ENCODE data around the gene IL1R2. TPM values are rescaled to one million over a fixed set of nuclear protein-coding genes. Genes with fewer than 3 reads are reported as not detected.

Gene IL1R2
- total RNA-seq (1 to 10 TPM in 1 of 2 donors, not detected in 1; 1.1 TPM), polyA plus RNA-seq (ENCODE audit: insufficient read length in 2 of 2) (not detected)
- long read RNA-seq, donor 1, result 0 reads
- long read RNA-seq, donor 2, result 0 reads
- long read RNA-seq, donor 3, result 0 reads
- long read RNA-seq, donor 4, result 0 reads

GRCh38 chr2:101991721-101992145, at the start of gene IL1R2:
Gene IL1R2 (plus strand): TSS chr2:101991960. CDS start chr2:102008576, 16,616 bp downstream.
- Histone ChIP-seq H3K27ac (ENCODE audit: low read depth, low read length) (no peak within 1 kb of the TSS), H3K27me3 (ENCODE audit: control insufficient read depth, insufficient read depth, low read length) (no peaks in the 10 kb centered on the region), H3K4me3 (ENCODE audit: low read depth, low read length) (no peak within 1 kb of the TSS), H3K4me1 (ENCODE audit: control insufficient read depth, insufficient read depth, low read length) (no peaks in the 10 kb centered on the region), H3K36me3 (ENCODE audit: control insufficient read depth, insufficient read depth, low read length) (no peaks in the 10 kb centered on the region), H3K9me3 (ENCODE audit: control insufficient read depth, insufficient read depth, low read length) (no peaks in the 10 kb centered on the region)
- DNase-seq (ENCODE audit: low read depth in 4 of 6, low spot score in 6 of 6), result no peak
- WGBS (ENCODE audit: insufficient coverage), result 66% methylated on average over 8 of the region's 8 CpGs

DNA sequence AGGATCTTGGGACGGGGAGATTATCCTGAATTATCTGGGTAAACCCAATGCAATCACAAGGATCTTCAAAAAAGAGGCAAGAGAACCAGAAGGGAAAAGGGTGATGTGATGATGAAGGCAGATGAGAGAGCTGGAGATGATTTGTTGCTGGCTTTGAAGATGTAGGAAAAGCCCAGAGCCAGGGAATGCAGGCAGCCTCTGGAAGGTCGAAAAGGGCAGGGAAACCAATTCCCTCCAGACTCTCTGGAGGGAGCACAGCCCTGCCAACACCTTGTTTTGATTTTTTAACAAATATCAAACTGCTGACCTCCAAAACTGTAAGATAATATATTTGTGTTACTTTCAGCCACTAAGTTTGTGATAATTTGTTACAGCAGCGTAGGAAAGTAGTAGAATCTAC, 48.9 kb upstream of the IL1R2 start:
- Histone ChIP-seq H3K27me3 (ENCODE audit: control insufficient read depth, insufficient read depth, low read length) (no peaks in the 10 kb centered on the region), H3K27ac (ENCODE audit: low read depth, low read length) (no peak overlapping the region), H3K36me3 (ENCODE audit: control insufficient read depth, insufficient read depth, low read length) (no peaks in the 10 kb centered on the region), H3K4me1 (ENCODE audit: control insufficient read depth, insufficient read depth, low read length) (no peaks in the 10 kb centered on the region), H3K4me3 (ENCODE audit: low read depth, low read length) (no peak overlapping the region), H3K9me3 (ENCODE audit: control insufficient read depth, insufficient read depth, low read length) (no peaks in the 10 kb centered on the region)
- WGBS (ENCODE audit: insufficient coverage), result 100% methylated on average over 1 of the region's 3 CpGs
- no peak for DNase-seq (ENCODE audit: low read depth in 4 of 6, low spot score in 6 of 6)

GRCh38 chr2:101946372-101947039, 45.3 kb upstream of the IL1R2 start:
- WGBS (ENCODE audit: insufficient coverage), result 90% methylated on average over 3 of the region's 3 CpGs
- Histone ChIP-seq H3K9me3 (ENCODE audit: control insufficient read depth, insufficient read depth, low read length) (no peaks in the 10 kb centered on the region), H3K4me3 (ENCODE audit: low read depth, low read length) (no peak overlapping the region), H3K36me3 (ENCODE audit: control insufficient read depth, insufficient read depth, low read length) (no peaks in the 10 kb centered on the region), H3K27me3 (ENCODE audit: control insufficient read depth, insufficient read depth, low read length) (no peaks in the 10 kb centered on the region), H3K27ac (ENCODE audit: low read depth, low read length) (no peak overlapping the region), H3K4me1 (ENCODE audit: control insufficient read depth, insufficient read depth, low read length) (no peaks in the 10 kb centered on the region)
- DNase-seq (ENCODE audit: low read depth in 4 of 6, low spot score in 6 of 6), result no peak

DNA sequence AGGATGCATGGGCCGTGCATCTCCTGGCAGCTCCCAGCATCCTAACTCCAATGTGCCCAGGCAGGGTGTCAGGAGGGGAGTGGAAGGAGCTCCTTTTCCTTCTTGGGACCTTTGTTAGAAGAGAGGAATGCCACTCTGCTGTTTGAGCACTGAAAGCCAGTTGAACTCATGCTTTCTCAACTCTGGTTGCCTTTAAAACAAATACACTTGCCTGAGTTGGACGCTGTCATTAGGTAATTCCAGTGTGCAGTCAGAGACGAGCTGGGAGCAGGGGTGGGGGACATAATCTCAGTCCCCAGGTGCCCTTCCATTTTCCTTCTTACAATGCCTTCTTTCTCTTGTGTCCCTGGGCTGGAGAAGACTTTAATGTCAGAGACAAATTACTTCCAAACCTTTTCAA, 44.4 kb upstream of the IL1R2 start:
- 88% methylated on average over 1 of the region's 3 CpGs for WGBS (ENCODE audit: insufficient coverage)
- H3K36me3 ChIP-seq (ENCODE audit: control insufficient read depth, insufficient read depth, low read length), result no peaks in the 10 kb centered on the region
- no peak overlapping the region for H3K4me3 ChIP-seq (ENCODE audit: low read depth, low read length)
- no peaks in the 10 kb centered on the region for H3K9me3 ChIP-seq (ENCODE audit: control insufficient read depth, insufficient read depth, low read length)
- DNase-seq (ENCODE audit: low read depth in 4 of 6, low spot score in 6 of 6), result no peak
- H3K27me3 ChIP-seq (ENCODE audit: control insufficient read depth, insufficient read depth, low read length), result no peaks in the 10 kb centered on the region
- no peaks in the 10 kb centered on the region for H3K4me1 ChIP-seq (ENCODE audit: control insufficient read depth, insufficient read depth, low read length)
- H3K27ac ChIP-seq (ENCODE audit: low read depth, low read length), result no peak overlapping the region

- no peak overlapping the region for H3K27ac ChIP-seq (ENCODE audit: low read depth, low read length)
- no peaks in the 10 kb centered on the region for H3K36me3 ChIP-seq (ENCODE audit: control insufficient read depth, insufficient read depth, low read length)
- DNase-seq (ENCODE audit: low read depth in 4 of 6, low spot score in 6 of 6), result no peak
- no peaks in the 10 kb centered on the region for H3K4me1 ChIP-seq (ENCODE audit: control insufficient read depth, insufficient read depth, low read length)
- no peak overlapping the region for H3K4me3 ChIP-seq (ENCODE audit: low read depth, low read length)
- no peaks in the 10 kb centered on the region for H3K27me3 ChIP-seq (ENCODE audit: control insufficient read depth, insufficient read depth, low read length)
- H3K9me3 ChIP-seq (ENCODE audit: control insufficient read depth, insufficient read depth, low read length), result no peaks in the 10 kb centered on the region
These were observed 43.1 kb upstream of the IL1R2 start for GRCh38 chr2:101948625-101949155.

DNA sequence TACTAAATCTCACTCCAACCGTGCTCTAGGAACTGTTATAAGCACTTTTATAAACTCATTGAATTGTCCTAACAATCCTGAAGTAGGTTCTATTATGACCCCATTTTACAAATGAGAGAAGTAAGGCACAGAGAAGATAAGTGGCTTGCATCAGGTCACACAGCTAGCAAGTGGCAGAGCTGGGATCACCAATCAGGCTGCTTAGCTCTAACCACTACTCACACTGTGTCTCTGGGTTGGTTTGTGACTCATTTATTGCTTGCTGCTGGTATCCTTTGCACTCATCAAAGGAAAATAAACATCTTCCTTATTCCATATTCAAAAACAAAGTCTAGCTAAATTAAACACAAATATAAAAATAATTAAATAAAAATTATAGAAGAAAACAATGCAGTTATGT, 42.5 kb upstream of the IL1R2 start:
- Histone ChIP-seq H3K27me3 (ENCODE audit: control insufficient read depth, insufficient read depth, low read length) (no peaks in the 10 kb centered on the region), H3K4me1 (ENCODE audit: control insufficient read depth, insufficient read depth, low read length) (no peaks in the 10 kb centered on the region), H3K9me3 (ENCODE audit: control insufficient read depth, insufficient read depth, low read length) (no peaks in the 10 kb centered on the region), H3K27ac (ENCODE audit: low read depth, low read length) (no peak overlapping the region), H3K4me3 (ENCODE audit: low read depth, low read length) (no peak overlapping the region), H3K36me3 (ENCODE audit: control insufficient read depth, insufficient read depth, low read length) (no peaks in the 10 kb centered on the region)
- DNase-seq (ENCODE audit: low read depth in 4 of 6, low spot score in 6 of 6), result no peak
- no CpG with 5 or more reads among the region's 1 CpG for WGBS (ENCODE audit: insufficient coverage)

DNA sequence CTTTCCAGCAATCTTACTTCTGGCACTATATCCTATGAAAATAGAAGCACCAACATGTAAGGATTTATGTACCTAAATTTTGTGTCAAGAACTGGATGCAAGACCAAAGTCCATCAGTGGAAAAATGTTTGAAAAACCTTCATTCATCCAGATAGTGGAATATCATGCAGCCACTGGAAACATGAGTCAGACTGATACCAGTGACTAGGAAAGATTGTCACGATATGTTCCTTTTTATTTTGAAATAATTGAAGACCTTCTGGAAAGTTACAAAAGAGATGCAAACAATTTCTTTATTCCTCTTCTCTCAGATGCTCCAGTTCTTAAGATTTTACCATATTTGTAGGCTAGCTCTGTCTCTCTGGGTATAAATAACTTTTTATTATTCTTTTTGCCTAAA, 40.5 kb upstream of the IL1R2 start:
- no peaks in the 10 kb centered on the region for H3K27me3 ChIP-seq (ENCODE audit: control insufficient read depth, insufficient read depth, low read length)
- DNase-seq (ENCODE audit: low read depth in 4 of 6, low spot score in 6 of 6), result no peak
- WGBS (ENCODE audit: insufficient coverage), result no CpG with 5 or more reads among the region's 1 CpG
- H3K4me3 ChIP-seq (ENCODE audit: low read depth, low read length), result no peak overlapping the region
- no peak overlapping the region for H3K27ac ChIP-seq (ENCODE audit: low read depth, low read length)
- H3K36me3 ChIP-seq (ENCODE audit: control insufficient read depth, insufficient read depth, low read length), result no peaks in the 10 kb centered on the region
- H3K4me1 ChIP-seq (ENCODE audit: control insufficient read depth, insufficient read depth, low read length), result no peaks in the 10 kb centered on the region
- H3K9me3 ChIP-seq (ENCODE audit: control insufficient read depth, insufficient read depth, low read length), result no peaks in the 10 kb centered on the region

DNA sequence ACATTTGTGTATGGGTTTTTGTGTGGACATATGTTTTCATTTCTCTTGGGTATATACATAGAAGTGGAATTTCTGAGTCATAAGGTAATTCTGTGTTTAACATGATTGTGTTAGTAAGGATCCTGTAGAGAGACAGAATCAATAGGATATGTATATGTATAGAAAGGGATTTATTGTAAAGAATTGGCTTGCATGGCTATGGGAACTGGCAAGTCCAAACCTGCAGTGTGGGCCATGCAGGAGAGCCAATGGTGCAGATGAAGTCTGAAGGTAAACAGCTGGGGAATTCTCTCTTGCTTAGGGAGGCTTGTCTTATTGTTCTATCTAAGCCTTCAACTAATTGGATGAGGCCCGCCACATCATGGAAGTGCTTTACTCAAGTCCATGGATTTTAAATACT, 39.2 kb upstream of the IL1R2 start:
- H3K4me3 ChIP-seq (ENCODE audit: low read depth, low read length), result no peak overlapping the region
- no peaks in the 10 kb centered on the region for H3K9me3 ChIP-seq (ENCODE audit: control insufficient read depth, insufficient read depth, low read length)
- no peak for DNase-seq (ENCODE audit: low read depth in 4 of 6, low spot score in 6 of 6)
- WGBS (ENCODE audit: insufficient coverage), result no CpG with 5 or more reads among the region's 1 CpG
- no peak overlapping the region for H3K27ac ChIP-seq (ENCODE audit: low read depth, low read length)
- H3K36me3 ChIP-seq (ENCODE audit: control insufficient read depth, insufficient read depth, low read length), result no peaks in the 10 kb centered on the region
- H3K27me3 ChIP-seq (ENCODE audit: control insufficient read depth, insufficient read depth, low read length), result no peaks in the 10 kb centered on the region
- H3K4me1 ChIP-seq (ENCODE audit: control insufficient read depth, insufficient read depth, low read length), result no peaks in the 10 kb centered on the region

- no peaks in the 10 kb centered on the region for H3K27me3 ChIP-seq (ENCODE audit: control insufficient read depth, insufficient read depth, low read length)
- H3K27ac ChIP-seq (ENCODE audit: low read depth, low read length), result no peak overlapping the region
- H3K4me3 ChIP-seq (ENCODE audit: low read depth, low read length), result no peak overlapping the region
- no peaks in the 10 kb centered on the region for H3K36me3 ChIP-seq (ENCODE audit: control insufficient read depth, insufficient read depth, low read length)
- H3K4me1 ChIP-seq (ENCODE audit: control insufficient read depth, insufficient read depth, low read length), result peaks cover 6% of the 10 kb centered on the region
- WGBS (ENCODE audit: insufficient coverage), result 70% methylated on average over 1 of the region's 4 CpGs
- no peaks in the 10 kb centered on the region for H3K9me3 ChIP-seq (ENCODE audit: control insufficient read depth, insufficient read depth, low read length)
- DNase-seq (ENCODE audit: low read depth in 4 of 6, low spot score in 6 of 6), result no peak
These were observed 35.0 kb upstream of the IL1R2 start for GRCh38 chr2:101956465-101957438.
